Cerebellar cortex (tissue), 1 donor: Measurements from ENCODE around the gene EIF3L.

Experiments
- DNase-seq: peaks from one replicate; pipeline ENCODE4 v3.0.0-alpha.2; 2015; ENCODE audit warnings: low spot score

The EIF3L gene

GRCh38 chr22:37817705-37818408, 31.4 kb upstream of the EIF3L start:
- peak; percentile 84 for DNase-seq

- no peak for DNase-seq
These were observed 30.7 kb upstream of the EIF3L start for GRCh38 chr22:37818409-37819104.

GRCh38 chr22:37819105-37819433, 30.1 kb upstream of the EIF3L start:
- DNase-seq = no peak

GRCh38 chr22:37820350-37820749, 28.9 kb upstream of the EIF3L start:
- no peak for DNase-seq

- DNase-seq = no peak
These were observed 27.0 kb upstream of the EIF3L start for GRCh38 chr22:37822079-37822833.

- DNase-seq = peak; percentile 58
These were observed 25.9 kb upstream of the EIF3L start, which contains the start of gene GALR3 for GRCh38 chr22:37823134-37823985. GALR3 (plus strand) TSS chr22:37823382; CDS start chr22:37823407, 25 bp downstream.

GRCh38 chr22:37824674-37825641, 24.3 kb upstream of the EIF3L start:
- DNase-seq = no peak

GRCh38 chr22:37827056-37827455, 22.2 kb upstream of the EIF3L start:
- DNase-seq = peak; percentile 98

- no peak for DNase-seq
These were observed 19.0 kb upstream of the EIF3L start for GRCh38 chr22:37830093-37830842.

GRCh38 chr22:37831472-37831871, 17.7 kb upstream of the EIF3L start:
- no peak for DNase-seq

GRCh38 chr22:37832022-37832857, 17.0 kb upstream of the EIF3L start:
- no peak for DNase-seq

- no peak for DNase-seq
These were observed 7.0 kb upstream of the EIF3L start for GRCh38 chr22:37842015-37842793.

- no peak for DNase-seq
These were observed 5.5 kb upstream of the EIF3L start for GRCh38 chr22:37843741-37844089.

- no peak for DNase-seq
These were observed 4.3 kb upstream of the EIF3L start for GRCh38 chr22:37844904-37845329.

- no peak for DNase-seq
These were observed 2.8 kb upstream of the EIF3L start for GRCh38 chr22:37846433-37846832.

- no peak for DNase-seq
These were observed 581 bp upstream of the EIF3L start for GRCh38 chr22:37848587-37849088.

GRCh38 chr22:37850801-37851200, 1.6 kb downstream of the EIF3L start:
- DNase-seq = no peak

GRCh38 chr22:37852418-37852817, 3.2 kb downstream of the EIF3L start:
- no peak for DNase-seq
